Measurements from ENCODE around the gene PRKCE. TPM values are rescaled to one million over a fixed set of nuclear protein-coding genes. Genes with fewer than 3 reads are reported as not detected.

Gene PRKCE
- total RNA-seq, 1 experiment from 2014 or later: 21.7 TPM

GRCh38 chr2:46096260-46096659 lies 444.8 kb downstream of the PRKCE start:
- Histone ChIP-seq H3K27me3 (ENCODE audit: insufficient read depth, low read depth) (no peaks in the 10 kb centered on the region), H3K36me3 (ENCODE audit: low read depth) (peaks cover 28% of the 10 kb centered on the region), H3K4me3 (no peak overlapping the region), H2AFZ (no peak overlapping the region), H3K9me2 (ENCODE audit: insufficient read depth) (no peaks in the 10 kb centered on the region), H3K79me2 (ENCODE audit: low read depth) (no peaks in the 10 kb centered on the region), H3F3A (ENCODE audit: insufficient read depth, low read depth) (peaks cover 31% of the 10 kb centered on the region), H4K20me1 (ENCODE audit: insufficient read depth) (no peaks in the 10 kb centered on the region), H3K4me2 (no peak overlapping the region), H3K9me3 (ENCODE audit: insufficient read depth, low read depth) (peaks cover 28% of the 10 kb centered on the region), H3K4me1 (replicated peaks; ENCODE audit: insufficient read depth) (peaks cover 26% of the 10 kb centered on the region), H3K27ac (no peak overlapping the region)
- TF ChIP-seq EZH2 (IDR thresholded peaks at IDR 0.05; ENCODE audit: low read depth) (no peak), CTCF (conservative IDR thresholded peaks at IDR 0.05) (no peak)
- intact Hi-C loops (cut with micrococcal nuclease; ENCODE audit: unreplicated experiment): no loop called here
- no TSS peak for BruUV-seq (replicated peaks)
- ChIA-PET CTCF (no interaction called here), POLR2A (ENCODE audit: unreplicated experiment) (no interaction called here)
- no peak for DNase-seq

- CTCF ChIA-PET: interaction anchor here (0.6 to 2.6 kb wide), 2 partner anchors 35 to 868 kb away, joined by 3 to 10 read pairs; no protein-coding TSS in a partner anchor
- Histone ChIP-seq H3K4me1 (replicated peaks; ENCODE audit: insufficient read depth) (peaks cover 26% of the 10 kb centered on the region), H3K9me2 (ENCODE audit: insufficient read depth) (no peaks in the 10 kb centered on the region), H3K4me3 (0 out of 2 replicates have a peak overlapping the region, but pooled peaks have one; percentile 7), H3F3A (ENCODE audit: insufficient read depth, low read depth) (peaks cover 31% of the 10 kb centered on the region), H3K27ac (peak overlapping the region; percentile 93), H2AFZ (no peak overlapping the region), H3K27me3 (ENCODE audit: insufficient read depth, low read depth) (no peaks in the 10 kb centered on the region), H4K20me1 (ENCODE audit: insufficient read depth) (no peaks in the 10 kb centered on the region), H3K79me2 (ENCODE audit: low read depth) (no peaks in the 10 kb centered on the region), H3K4me2 (peak overlapping the region; percentile 63), H3K36me3 (ENCODE audit: low read depth) (peaks cover 33% of the 10 kb centered on the region), H3K9me3 (ENCODE audit: insufficient read depth, low read depth) (peaks cover 32% of the 10 kb centered on the region)
- POLR2A ChIA-PET (ENCODE audit: unreplicated experiment): interaction anchor here (0.5 to 1.7 kb wide), 3 partner anchors 134 to 199 kb away, joined by 3 to 6 read pairs (median 5); partner anchors contain the start of gene EPAS1
- intact Hi-C loops (cut with micrococcal nuclease; ENCODE audit: unreplicated experiment): loop anchor here (1.0 kb wide), 3 partner anchors 25 to 66 kb away; no protein-coding TSS in a partner anchor
- no TSS peak for BruUV-seq (replicated peaks)
- TF ChIP-seq EZH2 (IDR thresholded peaks at IDR 0.05; ENCODE audit: low read depth): no peak
- no peak for TF ChIP-seq CTCF (conservative IDR thresholded peaks at IDR 0.05)
- DNase-seq: peak; percentile 79 to 95
These were observed 446.4 kb downstream of the PRKCE start for GRCh38 chr2:46097714-46098480.

- H3K36me3 ChIP-seq (ENCODE audit: low read depth): peaks cover 38% of the 10 kb centered on the region
- H3K9me3 ChIP-seq (ENCODE audit: insufficient read depth, low read depth): peaks cover 36% of the 10 kb centered on the region
- H4K20me1 ChIP-seq (ENCODE audit: insufficient read depth): no peaks in the 10 kb centered on the region
- H3K4me3 ChIP-seq: peak overlapping the region; percentile 7; the same call in 1 of the 2 replicates
- H3K4me1 ChIP-seq (replicated peaks; ENCODE audit: insufficient read depth): peaks cover 26% of the 10 kb centered on the region
- H3K27me3 ChIP-seq (ENCODE audit: insufficient read depth, low read depth): no peaks in the 10 kb centered on the region
- no TSS peak for BruUV-seq (replicated peaks)
- peak overlapping the region; percentile 93 for H3K27ac ChIP-seq
- no peaks in the 10 kb centered on the region for H3K79me2 ChIP-seq (ENCODE audit: low read depth)
- peak; percentile 31 to 96 for DNase-seq
- intact Hi-C loops (cut with micrococcal nuclease; ENCODE audit: unreplicated experiment): loop anchor here (1.0 kb wide), 3 partner anchors 25 to 66 kb away; no protein-coding TSS in a partner anchor
- peak overlapping the region; percentile 63 for H3K4me2 ChIP-seq
- peak overlapping the region; percentile 15; the same call in 1 of the 2 replicates for H2AFZ ChIP-seq
- TF ChIP-seq CTCF (conservative IDR thresholded peaks at IDR 0.05): no peak
- no peak for TF ChIP-seq EZH2 (IDR thresholded peaks at IDR 0.05; ENCODE audit: low read depth)
- no peaks in the 10 kb centered on the region for H3K9me2 ChIP-seq (ENCODE audit: insufficient read depth)
- H3F3A ChIP-seq (ENCODE audit: insufficient read depth, low read depth): peaks cover 31% of the 10 kb centered on the region
- ChIA-PET CTCF (interaction anchor here (2.6 kb wide), 1 partner anchor 36 kb away, joined by 10 read pairs; no protein-coding TSS in a partner anchor), POLR2A (ENCODE audit: unreplicated experiment) (interaction anchor here (0.5 to 1.7 kb wide), 6 partner anchors 36 to 410 kb away, joined by 3 to 6 read pairs (median 4); partner anchors contain the start of gene EPAS1)
These were observed 447.2 kb downstream of the PRKCE start for GRCh38 chr2:46098621-46099062.
